ENCODE measurements around the gene STK38.

DNA sequence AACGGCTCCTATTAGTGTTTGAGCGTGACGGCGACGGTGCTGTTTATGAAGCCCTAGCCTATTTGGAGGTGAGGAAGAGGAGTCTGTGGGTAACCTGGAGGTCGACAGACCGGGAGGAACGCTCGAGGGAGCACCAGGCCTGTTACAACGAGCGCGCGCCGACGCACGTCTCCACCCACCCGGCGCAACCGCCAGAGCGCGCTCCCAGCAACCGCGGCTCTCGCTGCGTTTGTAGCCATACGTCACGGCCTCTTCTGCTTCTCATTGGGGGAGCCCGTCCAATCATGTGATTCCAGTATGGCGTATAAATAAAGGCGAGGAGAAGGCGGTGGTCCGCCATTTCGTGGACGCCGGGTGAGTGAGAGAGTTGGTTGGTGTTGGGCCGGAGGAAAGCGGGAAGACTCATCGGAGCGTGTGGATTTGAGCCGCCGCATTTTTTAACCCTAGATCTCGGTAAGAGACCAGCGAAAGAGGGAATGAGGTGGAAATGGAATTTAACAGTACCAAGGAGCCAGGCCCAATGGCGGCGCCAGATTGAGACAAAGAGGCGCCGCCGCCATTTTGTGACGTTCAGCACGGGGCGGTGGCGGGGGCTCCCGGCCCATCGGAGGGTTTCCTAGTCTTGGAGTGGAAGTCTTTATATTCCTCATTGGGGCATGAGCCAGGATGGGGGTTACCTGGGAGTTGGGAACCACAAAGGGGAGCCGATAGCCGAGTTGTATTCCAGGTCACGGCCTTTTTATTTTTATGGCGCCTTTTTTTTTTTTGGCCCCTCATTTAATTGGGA is 46.9 kb upstream of the STK38 start, which contains the start of gene SRSF3:
- TF ChIP-seq, protein P1, sequence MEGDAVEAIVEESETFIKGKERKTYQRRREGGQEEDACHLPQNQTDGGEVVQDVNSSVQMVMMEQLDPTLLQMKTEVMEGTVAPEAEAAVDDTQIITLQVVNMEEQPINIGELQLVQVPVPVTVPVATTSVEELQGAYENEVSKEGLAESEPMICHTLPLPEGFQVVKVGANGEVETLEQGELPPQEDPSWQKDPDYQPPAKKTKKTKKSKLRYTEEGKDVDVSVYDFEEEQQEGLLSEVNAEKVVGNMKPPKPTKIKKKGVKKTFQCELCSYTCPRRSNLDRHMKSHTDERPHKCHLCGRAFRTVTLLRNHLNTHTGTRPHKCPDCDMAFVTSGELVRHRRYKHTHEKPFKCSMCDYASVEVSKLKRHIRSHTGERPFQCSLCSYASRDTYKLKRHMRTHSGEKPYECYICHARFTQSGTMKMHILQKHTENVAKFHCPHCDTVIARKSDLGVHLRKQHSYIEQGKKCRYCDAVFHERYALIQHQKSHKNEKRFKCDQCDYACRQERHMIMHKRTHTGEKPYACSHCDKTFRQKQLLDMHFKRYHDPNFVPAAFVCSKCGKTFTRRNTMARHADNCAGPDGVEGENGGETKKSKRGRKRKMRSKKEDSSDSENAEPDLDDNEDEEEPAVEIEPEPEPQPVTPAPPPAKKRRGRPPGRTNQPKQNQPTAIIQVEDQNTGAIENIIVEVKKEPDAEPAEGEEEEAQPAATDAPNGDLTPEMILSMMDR (conservative IDR thresholded peaks at IDR 0.05), result peak; percentile 42; the same call in 1 of the 2 replicates
- no peak for TF ChIP-seq EZH2 (IDR thresholded peaks at IDR 0.05; ENCODE audit: low read depth)
